IMR-90 (cell line): ENCODE data around the gene ZSCAN10. TPM values are rescaled to one million over a fixed set of nuclear protein-coding genes. Genes with fewer than 3 reads are reported as not detected.
"Not testable (repeated sequence)": the region's sequence is repeated elsewhere in the genome, so short reads cannot be mapped to it uniquely, and the experiment has no call there.

Experiments
- ATAC-seq: fragments of 200-7000 bp; cut with Tn5 transposase; 2 replicates; pipeline ENCODE4 v1.9.1; 2020; ENCODE audit warnings: low read depth, mild to moderate bottlenecking, moderate library complexity
- BruUV-seq: library from RNA; stranded (reverse); fragments of 400-500 nt; replicated peaks from 2 replicates; lab custom pipeline; 2021; lab: Mats Ljungman, UMichigan
- CTCF ChIA-PET: fragments of 300-600 bp; formaldehyde crosslinking; extraction: SDS; loops from one replicate; lab custom pipeline; 2021; ENCODE audit warnings: antibody characterized with exemption; lab: Yijun Ruan, JAX
- POLR2A ChIA-PET: fragments of 300-600 bp; sonication (Branson Sonifier 250); formaldehyde crosslinking; loops from one replicate; lab custom pipeline; 2022; ENCODE audit warnings: antibody characterized with exemption; ENCODE audit not compliant: unreplicated experiment; lab: Charles Lee
- DNase-seq: peaks from one replicate; pipeline ENCODE4 v3.0.0; 2013
- H2AFZ ChIP-seq: replicated peaks from 2 replicates; pipeline ENCODE3; 2013; ENCODE audit warnings: low read length, mild to moderate bottlenecking; ENCODE audit not compliant: poor library complexity
- H2AK5ac ChIP-seq: 2 replicates; pipeline ENCODE4 v1.6.1; 2013; ENCODE audit warnings: low read depth, low read length, inconsistent platforms
- H2AK9ac ChIP-seq: replicated peaks from 2 replicates; pipeline ENCODE3; 2013; ENCODE audit warnings: mild to moderate bottlenecking, low read depth, low read length, moderate library complexity; ENCODE audit not compliant: poor library complexity
- H2BK120ac ChIP-seq: 2 replicates; pipeline ENCODE4 v1.6.1; 2013; ENCODE audit warnings: low read depth, low read length, inconsistent platforms
- H2BK15ac ChIP-seq: 3 replicates; pipeline ENCODE4 v1.6.1; 2013; ENCODE audit warnings: low read depth, low read length, inconsistent platforms
- H2BK20ac ChIP-seq: 2 replicates; pipeline ENCODE4 v1.6.1; 2013; ENCODE audit warnings: low read depth, mild to moderate bottlenecking, inconsistent platforms, low read length, moderate library complexity
- H2BK5ac ChIP-seq: 2 replicates; pipeline ENCODE4 v1.6.1; 2013; ENCODE audit warnings: mild to moderate bottlenecking, low read depth, low read length, inconsistent platforms; ENCODE audit not compliant: poor library complexity, severe bottlenecking
- H3K14ac ChIP-seq: replicated peaks from 2 replicates; pipeline ENCODE4 v1.6.1; 2013; ENCODE audit warnings: low read depth, low read length, inconsistent platforms
- H3K18ac ChIP-seq: 2 replicates; pipeline ENCODE4 v1.6.1; 2013; ENCODE audit warnings: low read depth, low read length, control low read depth
- H3K23ac ChIP-seq: 2 replicates; pipeline ENCODE4 v1.6.1; 2013; ENCODE audit warnings: low read depth, low read length, inconsistent platforms
- H3K27ac ChIP-seq: 2 replicates; pipeline ENCODE4 v1.5.1; 2013; ENCODE audit warnings: mild to moderate bottlenecking, control low read depth, low read length; ENCODE audit not compliant: insufficient read depth
- H3K27me3 ChIP-seq: 2 replicates; pipeline ENCODE4 v1.6.1; 2013; ENCODE audit warnings: low read length; ENCODE audit not compliant: control insufficient read depth, insufficient read depth
- H3K36me3 ChIP-seq: 2 replicates; pipeline ENCODE4 v1.6.1; 2013; ENCODE audit warnings: low read length, mixed read lengths; ENCODE audit not compliant: control insufficient read depth, insufficient read depth
- H3K4ac ChIP-seq: 2 replicates; pipeline ENCODE4 v1.6.1; 2013; ENCODE audit warnings: low read depth, low read length, inconsistent platforms
- H3K4me1 ChIP-seq: 2 replicates; pipeline ENCODE4 v1.6.1; 2013; ENCODE audit warnings: low read length, mixed read lengths; ENCODE audit not compliant: control insufficient read depth, insufficient read depth
- H3K4me2 ChIP-seq: 2 replicates; pipeline ENCODE4 v1.6.1; 2013; ENCODE audit warnings: low read depth, mild to moderate bottlenecking, control low read depth, low read length, moderate library complexity
- H3K4me3 ChIP-seq: 2 replicates; pipeline ENCODE4 v1.5.1; 2013; ENCODE audit warnings: low read depth, mild to moderate bottlenecking, control low read depth, low read length, moderate library complexity; ENCODE audit not compliant: insufficient read depth
- H3K56ac ChIP-seq: 2 replicates; pipeline ENCODE4 v1.6.1; 2013; ENCODE audit warnings: low read length, inconsistent platforms; ENCODE audit not compliant: insufficient read depth; ENCODE audit errors: extremely low read depth
- H3K79me1 ChIP-seq, 2 experiments: 2 replicates each; pipeline ENCODE4 v1.6.1; 2013; ENCODE audit warnings: low read length in 2 of 2, inconsistent platforms in 1 of 2, low read depth in 1 of 2
- H3K9ac ChIP-seq: 2 replicates; pipeline ENCODE4 v1.6.1; 2013; ENCODE audit warnings: low read depth, low read length, control low read depth
- H3K9me1 ChIP-seq: 2 replicates; pipeline ENCODE4 v1.6.1; 2013; ENCODE audit warnings: low read length, inconsistent platforms; ENCODE audit not compliant: insufficient read depth
- H3K9me3 ChIP-seq: 2 replicates; pipeline ENCODE4 v1.6.1; 2013; ENCODE audit warnings: low read length; ENCODE audit not compliant: control insufficient read depth, insufficient read depth
- H4K20me1 ChIP-seq: 2 replicates; pipeline ENCODE4 v1.6.1; 2013; ENCODE audit warnings: low read length, inconsistent platforms; ENCODE audit not compliant: insufficient read depth
- H4K5ac ChIP-seq: 2 replicates; pipeline ENCODE4 v1.6.1; 2013; ENCODE audit warnings: mild to moderate bottlenecking, low read depth, low read length, control low read depth
- H4K8ac ChIP-seq, 2 experiments: 2 replicates each; pipeline ENCODE4 v1.6.1; 2013; ENCODE audit warnings: low read depth in 2 of 2, low read length in 2 of 2, control low read depth in 1 of 2, inconsistent platforms in 1 of 2
- H4K91ac ChIP-seq: 2 replicates; pipeline ENCODE4 v1.6.1; 2013; ENCODE audit warnings: low read depth, low read length, inconsistent platforms; ENCODE audit not compliant: insufficient read depth
- CHD1 ChIP-seq: IDR thresholded peaks from 2 replicates; pipeline ENCODE4 v1.6.1; 2012; ENCODE audit warnings: low read depth, low read length, improper control_type of control experiment
- POLR2A ChIP-seq: IDR thresholded peaks from 2 replicates; pipeline ENCODE4 v1.6.1; 2012; ENCODE audit warnings: mild to moderate bottlenecking, low read depth, low read length
- SMC3 ChIP-seq: fragments of 150-350 bp; IDR thresholded peaks from 2 replicates; pipeline ENCODE4 v1.6.1; 2016; ENCODE audit warnings: low read depth, mild to moderate bottlenecking, antibody characterized with exemption, low read length, moderate library complexity
- WGBS, 2 experiments: methylation state at CpG; one replicate each; pipeline versions ENCODE4 v1.1.5 to v1.1.7; 2013; ENCODE audit warnings: missing lambda C conversion rate in 2 of 2; ENCODE audit not compliant: insufficient read length in 1 of 2; ENCODE audit errors: extremely low coverage in 2 of 2; 5-methylcytosine and 5-hydroxymethylcytosine counted together
- dilution Hi-C: fragments of 300-500 bp; cut with HindIII; formaldehyde crosslinking; loops from one replicate; pipeline ENCODE4 v1.14.3; 2018; ENCODE audit warnings: low sequenced_read_pairs; ENCODE audit not compliant: unreplicated experiment
- in situ Hi-C: fragments of 300-500 bp; cut with MboI; formaldehyde crosslinking; loops from 3 replicates; pipeline ENCODE4 v1.14.3; 2019; ENCODE audit warnings: low sequenced_read_pairs, inconsistent platforms, mixed read lengths
- intact Hi-C: fragments of 100-400 bp; cut with micrococcal nuclease; formaldehyde crosslinking; loops from 2 replicates; pipeline ENCODE4 v1.10.0; 2022
- polyA plus RNA-seq, 3 experiments: library from polyadenylated mRNA; depleted of rRNA; stranded (reverse); fragments of >200 nt; gene quantifications; 2 replicates each; pipeline ENCODE4 v1.2.3, GENCODE V29; 2012; ENCODE audit warnings: low replicate concordance in 1 of 3
- total RNA-seq: library from RNA; depleted of rRNA; stranded (reverse); fragments of >200 nt; gene quantifications from 2 replicates; pipeline ENCODE4 v1.2.3, GENCODE V29; 2012

The ZSCAN10 gene
- total and polyA plus RNA-seq, 2 of the 4 experiments (the other 2 are of a cell fraction), result not detected

GRCh38 chr16:3140603-3141427 lies 41.7 kb upstream of the ZSCAN10 start:
- no peaks in the 10 kb centered on the region for H4K20me1 ChIP-seq
- WGBS, 2 experiments, result 96% methylated on average over 59 of the region's 69 CpGs; no CpG with 5 or more reads in 1 of the 2 experiments
- H3K18ac ChIP-seq, result no peak overlapping the region
- no peak overlapping the region for H4K91ac ChIP-seq
- intact Hi-C loops, result no loop called here
- H3K9ac ChIP-seq, result no peak overlapping the region
- H3K36me3 ChIP-seq, result peaks cover 19% of the 10 kb centered on the region
- H3K79me1 ChIP-seq, result peaks cover 14 to 17% of the 10 kb centered on the region in 2 experiments
- no peak overlapping the region for H4K5ac ChIP-seq
- H2BK20ac ChIP-seq, result no peak overlapping the region
- BruUV-seq, result no TSS peak
- in situ Hi-C loops, result no loop called here
- no peak overlapping the region for H3K14ac ChIP-seq
- TF ChIP-seq CHD1 (no peak), POLR2A (no peak), SMC3 (no peak)
- no peak overlapping the region for H3K4me3 ChIP-seq
- no peak overlapping the region for H2BK120ac ChIP-seq
- H3K4me1 ChIP-seq, result peaks cover 4% of the 10 kb centered on the region
- H3K9me1 ChIP-seq, result 0 out of 2 replicates have a peak, but pooled peaks cover 3% of the 10 kb centered on the region
- no peak overlapping the region for H2AFZ ChIP-seq
- no peak overlapping the region for H3K56ac ChIP-seq
- CTCF ChIA-PET, result interaction anchor here (1.1 kb wide), 1 partner anchor 11 kb away, joined by 3 read pairs; no protein-coding TSS in a partner anchor
- H3K27me3 ChIP-seq, result no peaks in the 10 kb centered on the region
- no peak overlapping the region for H2AK9ac ChIP-seq
- no peak for DNase-seq
- POLR2A ChIA-PET, result no interaction called here
- H3K4ac ChIP-seq, result no peak overlapping the region
- H4K8ac ChIP-seq, result no peak overlapping the region
- dilution Hi-C loops, result no loop called here
- no peaks in the 10 kb centered on the region for H3K9me3 ChIP-seq
- H3K4me2 ChIP-seq, result no peak overlapping the region
- H2AK5ac ChIP-seq, result no peak overlapping the region
- H3K27ac ChIP-seq, result no peak overlapping the region
- ATAC-seq, result no peak
- no peak overlapping the region for H2BK15ac ChIP-seq
- no peak overlapping the region for H2BK5ac ChIP-seq
- no peak overlapping the region for H3K23ac ChIP-seq

GRCh38 chr16:3139561-3139960 lies 40.5 kb upstream of the ZSCAN10 start:
- dilution Hi-C loops, BruUV-seq, H4K20me1 ChIP-seq, H3K9me3 ChIP-seq, ATAC-seq, intact Hi-C loops, H3K18ac ChIP-seq, H3K9me1 ChIP-seq, H4K5ac ChIP-seq, in situ Hi-C loops, H3K27me3 ChIP-seq, H3K4me2 ChIP-seq, H2BK15ac ChIP-seq, H3K9ac ChIP-seq, H3K4me3 ChIP-seq, H3K4me1 ChIP-seq, H3K56ac ChIP-seq: not testable (repeated sequence)
- peak overlapping the region; percentile 65; the same call in 1 of the 2 replicates for H3K4ac ChIP-seq
- 0 out of 2 replicates have a peak overlapping the region, but pooled peaks have one; percentile 41 for H2BK120ac ChIP-seq
- peak overlapping the region; percentile 50; the same call in 1 of the 2 replicates for H2BK20ac ChIP-seq
- peak overlapping the region; percentile 63; the same call in 1 of the 2 replicates for H3K14ac ChIP-seq
- POLR2A ChIA-PET, result interaction anchor here (0.6 kb wide), 1 partner anchor 94 kb away, joined by 3 read pairs; no protein-coding TSS in a partner anchor
- WGBS, 2 experiments, result 90% methylated on average over 2 of the region's 9 CpGs; no CpG with 5 or more reads in 1 of the 2 experiments
- peaks cover 19% of the 10 kb centered on the region for H3K36me3 ChIP-seq
- H2BK5ac ChIP-seq, result peak overlapping the region; percentile 76
- CTCF ChIA-PET, result interaction anchor here (1.1 kb wide), 1 partner anchor 10 kb away, joined by 3 read pairs; no protein-coding TSS in a partner anchor
- peak overlapping the region; percentile 68; the same call in 1 of the 2 replicates for H4K91ac ChIP-seq
- H3K79me1 ChIP-seq, result peaks cover 21 to 23% of the 10 kb centered on the region in 2 experiments
- H2AFZ ChIP-seq, result peak overlapping the region; percentile 39
- H4K8ac ChIP-seq, result peak overlapping the region; percentile 74 to 93
- peak; percentile 45 for DNase-seq
- H2AK5ac ChIP-seq, result peak overlapping the region; percentile 84; the same call in 1 of the 2 replicates
- peak overlapping the region; percentile 60 for H3K27ac ChIP-seq
- H2AK9ac ChIP-seq, result peak overlapping the region; percentile 73
- H3K23ac ChIP-seq, result peak overlapping the region; percentile 2; the same call in 1 of the 2 replicates
